Brain microvascular endothelial cell (primary cell): ENCODE results near the gene HRH3.

ENCODE experiments used
- DNase-seq: peaks from one replicate; pipeline ENCODE4 v3.0.0-alpha.2; 2020
- H3K27ac ChIP-seq: fragments of 250-450 bp; sonication (Bioruptor Pico); 2 replicates; pipeline ENCODE4 v1.5.1; 2020; ENCODE audit warnings: mild to moderate bottlenecking, moderate library complexity
- H3K27me3 ChIP-seq: fragments of 250-450 bp; sonication (Bioruptor Pico); replicated peaks from 2 replicates; pipeline ENCODE4 v1.5.1; 2020; ENCODE audit warnings: mild to moderate bottlenecking
- H3K36me3 ChIP-seq: fragments of 250-450 bp; sonication (Bioruptor Pico); replicated peaks from 2 replicates; pipeline ENCODE4 v1.5.1; 2020; ENCODE audit warnings: mild to moderate bottlenecking
- H3K4me3 ChIP-seq: 2 replicates; pipeline ENCODE4 v1.5.1; 2011; ENCODE audit warnings: low read depth, mild to moderate bottlenecking, control low read depth, low read length, moderate library complexity
- in situ Hi-C: cut with HindIII; loops from 2 replicates; pipeline ENCODE4 v1.10.0; 2017; ENCODE audit warnings: low sequenced_read_pairs, low pct_ligation_motif_present
- TF ChIP-seq, protein P1 (sequence below): IDR thresholded peaks from 2 replicates; pipeline ENCODE4 v1.5.1; 2011; ENCODE audit warnings: low read depth, mild to moderate bottlenecking, moderate library complexity, low read length, control low read depth, inconsistent platforms; ENCODE audit errors: missing control alignments

The HRH3 gene

DNA sequence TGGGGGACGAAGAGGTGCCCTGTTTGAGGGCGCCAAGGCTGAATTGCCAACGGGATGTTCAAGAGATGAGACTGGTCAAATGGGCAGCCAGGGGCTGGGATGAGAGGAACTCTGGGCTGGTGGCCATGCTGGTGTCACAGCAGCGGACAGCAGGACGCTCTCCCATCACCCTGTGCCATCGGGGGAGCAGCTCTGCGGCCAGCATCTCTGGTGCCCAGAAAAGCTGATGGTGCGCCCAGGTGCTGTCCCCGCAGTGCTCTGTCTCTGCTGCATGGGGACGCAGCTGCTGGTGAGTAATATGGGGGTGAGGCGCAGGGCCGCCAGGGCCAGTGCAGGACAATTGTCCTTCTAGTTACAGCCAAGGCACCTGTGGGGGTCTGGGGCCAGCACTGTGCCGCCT lies 4.9 kb upstream of the HRH3 start:
- DNase-seq, result no peak
- Histone ChIP-seq H3K4me3 (no peak overlapping the region), H3K36me3 (no peaks in the 10 kb centered on the region), H3K27me3 (peaks cover 25% of the 10 kb centered on the region), H3K27ac (no peak overlapping the region)
- TF ChIP-seq, protein P1, sequence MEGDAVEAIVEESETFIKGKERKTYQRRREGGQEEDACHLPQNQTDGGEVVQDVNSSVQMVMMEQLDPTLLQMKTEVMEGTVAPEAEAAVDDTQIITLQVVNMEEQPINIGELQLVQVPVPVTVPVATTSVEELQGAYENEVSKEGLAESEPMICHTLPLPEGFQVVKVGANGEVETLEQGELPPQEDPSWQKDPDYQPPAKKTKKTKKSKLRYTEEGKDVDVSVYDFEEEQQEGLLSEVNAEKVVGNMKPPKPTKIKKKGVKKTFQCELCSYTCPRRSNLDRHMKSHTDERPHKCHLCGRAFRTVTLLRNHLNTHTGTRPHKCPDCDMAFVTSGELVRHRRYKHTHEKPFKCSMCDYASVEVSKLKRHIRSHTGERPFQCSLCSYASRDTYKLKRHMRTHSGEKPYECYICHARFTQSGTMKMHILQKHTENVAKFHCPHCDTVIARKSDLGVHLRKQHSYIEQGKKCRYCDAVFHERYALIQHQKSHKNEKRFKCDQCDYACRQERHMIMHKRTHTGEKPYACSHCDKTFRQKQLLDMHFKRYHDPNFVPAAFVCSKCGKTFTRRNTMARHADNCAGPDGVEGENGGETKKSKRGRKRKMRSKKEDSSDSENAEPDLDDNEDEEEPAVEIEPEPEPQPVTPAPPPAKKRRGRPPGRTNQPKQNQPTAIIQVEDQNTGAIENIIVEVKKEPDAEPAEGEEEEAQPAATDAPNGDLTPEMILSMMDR, result no peak
- in situ Hi-C loops, result no loop called here

- in situ Hi-C loops, result no loop called here
- TF ChIP-seq, protein P1, result no peak
- H3K27ac ChIP-seq, result no peak overlapping the region
- no peaks in the 10 kb centered on the region for H3K36me3 ChIP-seq
- no peak for DNase-seq
- no peak overlapping the region for H3K4me3 ChIP-seq
- H3K27me3 ChIP-seq, result peaks cover 31% of the 10 kb centered on the region
Measured at GRCh38 chr20:62224113-62224855, 4.2 kb upstream of the HRH3 start.

DNA sequence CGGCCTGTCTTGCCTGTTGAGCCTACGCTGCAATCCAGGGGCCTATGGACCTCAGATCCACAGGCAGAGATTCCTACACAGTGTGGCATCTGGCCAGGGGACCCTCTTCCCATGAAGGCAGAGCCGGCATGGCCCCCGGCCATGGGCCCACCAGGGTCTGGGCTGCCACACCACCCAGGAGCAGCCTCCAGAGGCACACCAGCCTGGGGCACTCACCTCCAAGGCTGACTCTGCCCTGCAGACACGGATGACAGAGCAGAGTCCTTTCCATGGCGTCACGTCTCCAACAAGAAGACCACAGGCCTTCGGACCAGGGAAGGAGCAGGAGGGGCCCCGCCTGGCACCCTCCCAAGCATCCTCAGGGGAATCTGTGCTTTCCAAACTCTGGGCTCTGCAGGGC lies 3.5 kb upstream of the HRH3 start:
- in situ Hi-C loops, result no loop called here
- no peak for DNase-seq
- Histone ChIP-seq H3K27me3 (peaks cover 37% of the 10 kb centered on the region), H3K36me3 (no peaks in the 10 kb centered on the region), H3K27ac (no peak overlapping the region), H3K4me3 (no peak overlapping the region)
- TF ChIP-seq, protein P1, result no peak

GRCh38 chr20:62222972-62223371 lies 2.9 kb upstream of the HRH3 start:
- H3K4me3 ChIP-seq, result no peak overlapping the region
- H3K36me3 ChIP-seq, result no peaks in the 10 kb centered on the region
- in situ Hi-C loops, result no loop called here
- DNase-seq, result no peak
- H3K27ac ChIP-seq, result no peak overlapping the region
- H3K27me3 ChIP-seq, result peaks cover 43% of the 10 kb centered on the region
- TF ChIP-seq, protein P1, result no peak

DNA sequence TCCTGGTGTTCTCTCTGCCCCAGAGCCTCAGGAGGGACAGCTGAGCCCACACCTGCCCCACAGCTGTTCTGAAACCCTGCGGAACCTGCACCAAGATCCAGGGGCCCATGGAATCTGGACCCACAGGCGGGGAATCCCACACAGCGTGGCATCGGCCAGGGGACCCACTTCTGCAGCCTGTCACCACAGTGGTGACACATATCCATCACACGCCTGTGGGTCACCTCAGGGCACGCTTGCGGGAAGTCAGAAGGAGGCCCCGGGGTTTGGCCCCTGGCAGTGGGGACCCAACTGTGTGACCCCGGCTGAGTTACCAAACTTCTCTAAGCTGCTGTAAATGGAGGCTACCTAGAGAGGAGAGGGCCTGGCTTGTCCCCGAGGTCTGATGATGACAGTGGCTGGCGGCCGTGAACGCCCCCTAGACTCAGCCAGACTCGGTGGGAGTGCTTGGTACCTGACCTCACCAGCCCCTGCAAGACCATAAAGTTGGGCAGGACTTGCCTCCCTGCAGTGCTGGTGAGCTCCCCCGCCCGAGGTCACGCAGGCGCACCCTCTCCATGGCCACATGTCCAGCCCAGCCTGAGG lies 2.3 kb upstream of the HRH3 start:
- peaks cover 48% of the 10 kb centered on the region for H3K27me3 ChIP-seq

More for the DNA sequence above, 2.3 kb upstream of the HRH3 start:
- TF ChIP-seq, protein P1, result no peak
- H3K27ac ChIP-seq, result no peak overlapping the region
- in situ Hi-C loops, result no loop called here
- DNase-seq, result no peak
- no peaks in the 10 kb centered on the region for H3K36me3 ChIP-seq
- H3K4me3 ChIP-seq, result no peak overlapping the region
